Endodermal cell (in vitro differentiated cells): ENCODE measurements around the gene EVA1C. TPM values are rescaled to one million over a fixed set of nuclear protein-coding genes. Genes with fewer than 3 reads are reported as not detected.

Source experiments
- DNase-seq: peaks from one replicate; pipeline ENCODE4 v3.0.0-alpha.2; 2017
- H3K27ac ChIP-seq: 2 replicates; pipeline ENCODE4 v1.5.1; 2013; ENCODE audit warnings: mild to moderate bottlenecking, low read depth, low read length, moderate library complexity
- H3K27me3 ChIP-seq: 2 replicates; pipeline ENCODE4 v1.6.1; 2013; ENCODE audit warnings: mild to moderate bottlenecking, low read length, moderate library complexity; ENCODE audit not compliant: insufficient read depth, control insufficient read depth, poor library complexity, severe bottlenecking
- H3K36me3 ChIP-seq: 2 replicates; pipeline ENCODE4 v1.7.0; 2013; ENCODE audit warnings: mild to moderate bottlenecking, low read length, moderate library complexity; ENCODE audit not compliant: control insufficient read depth, insufficient read depth
- H3K4me1 ChIP-seq: one replicate; pipeline ENCODE4 v1.7.0; 2013; ENCODE audit warnings: low read length; ENCODE audit not compliant: control insufficient read depth, insufficient read depth
- H3K4me3 ChIP-seq: 2 replicates; pipeline ENCODE4 v1.5.1; 2013; ENCODE audit warnings: mild to moderate bottlenecking, low read length, moderate library complexity
- H3K9ac ChIP-seq: 2 replicates; pipeline ENCODE4 v1.6.1; 2013; ENCODE audit warnings: mild to moderate bottlenecking, low read length, moderate library complexity; ENCODE audit not compliant: poor library complexity, severe bottlenecking; ENCODE audit errors: extremely low read depth
- H3K9me3 ChIP-seq: 2 replicates; pipeline ENCODE4 v1.6.1; 2013; ENCODE audit warnings: mild to moderate bottlenecking, low read length, moderate library complexity; ENCODE audit not compliant: control insufficient read depth
- H3K27ac Mint-ChIP-seq: 2 replicates; pipeline ENCODE4 v1.8.0; 2020; ENCODE audit warnings: mixed read lengths
- H3K27me3 Mint-ChIP-seq: 2 replicates; pipeline ENCODE4 v1.8.0; 2021; ENCODE audit warnings: mild to moderate bottlenecking, mixed read lengths; ENCODE audit not compliant: insufficient read depth
- H3K36me3 Mint-ChIP-seq: 2 replicates; pipeline ENCODE4 v1.8.0; 2020; ENCODE audit warnings: low read depth, mixed read lengths
- H3K4me1 Mint-ChIP-seq: 2 replicates; pipeline ENCODE4 v1.8.0; 2020; ENCODE audit warnings: mixed read lengths
- H3K4me3 Mint-ChIP-seq: 2 replicates; pipeline ENCODE4 v1.8.0; 2020; ENCODE audit warnings: mild to moderate bottlenecking, moderate library complexity, mixed read lengths
- H3K9me3 Mint-ChIP-seq: 2 replicates; pipeline ENCODE4 v1.8.0; 2020; ENCODE audit warnings: mild to moderate bottlenecking, mixed read lengths
- WGBS, 2 experiments: methylation state at CpG; one replicate each; pipeline versions ENCODE4 v1.1.5 to v1.1.7; 2013; ENCODE audit warnings: missing lambda C conversion rate in 2 of 2, mixed read lengths in 1 of 2; ENCODE audit not compliant: insufficient coverage in 1 of 2, insufficient read length in 1 of 2; 5-methylcytosine and 5-hydroxymethylcytosine counted together
- total RNA-seq, 2 donors: library from RNA; stranded (reverse); fragmentation: NEBNext Ultra II Directional in 1 of 2; extraction: Animal tissue kit (Norgen Biotek cat#: 25700) in 1 of 2; gene quantifications; 2 replicates in 1 of 2; 3 replicates in 1 of 2; pipeline ENCODE4 v1.2.1, GENCODE V29; 2021
- TF ChIP-seq, protein P1 (sequence below): fragments of 200-600 bp; sonication (generic); conservative IDR thresholded peaks from 2 replicates; pipeline ENCODE4 v1.5.0; 2021; ENCODE audit warnings: antibody characterized with exemption, mild to moderate bottlenecking

EVA1C gene
- total RNA-seq, 2 donors from 2014 or later, result 0.68 TPM; not detected in 1

DNA sequence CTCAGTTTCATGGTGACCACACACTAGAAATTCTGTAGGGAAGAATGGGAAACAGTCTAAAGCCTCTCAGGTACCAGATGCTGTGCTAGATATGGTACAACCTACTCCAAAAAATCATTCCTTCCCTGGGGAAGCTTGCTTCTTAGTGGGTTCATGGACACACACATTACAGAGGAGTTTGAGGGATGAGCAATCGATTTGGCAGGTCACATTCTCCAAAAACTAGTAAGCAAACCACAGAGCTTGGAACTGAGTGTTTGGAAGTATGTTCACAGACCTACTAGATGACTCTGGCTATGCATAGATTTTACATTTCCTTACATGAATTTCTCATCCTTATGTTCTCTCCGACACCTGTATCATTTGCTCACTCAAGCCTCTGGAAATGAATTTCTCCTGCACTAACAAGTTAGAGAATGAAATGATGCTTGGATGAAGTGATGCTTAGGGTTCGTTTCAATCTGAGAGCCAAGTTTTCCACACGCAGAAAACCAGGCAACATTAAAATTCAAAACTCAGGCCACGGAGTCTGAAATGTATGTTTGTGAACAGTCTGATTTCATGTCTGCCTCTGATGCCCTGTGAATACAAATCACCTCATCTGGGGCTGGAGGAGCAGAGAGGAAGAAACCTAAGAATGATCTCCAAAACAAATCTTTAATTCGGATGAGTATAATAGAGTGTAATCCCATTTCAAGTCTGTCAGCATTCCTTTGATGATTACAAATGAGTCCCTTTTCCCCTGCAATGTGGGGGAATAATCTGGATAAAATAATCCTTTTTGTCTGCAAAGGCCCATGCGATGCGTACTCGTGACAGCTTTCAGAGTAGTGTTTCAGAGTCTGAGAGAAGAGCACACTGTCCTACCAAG lies 11.0 kb downstream of the EVA1C start:
- TF ChIP-seq, protein P1, sequence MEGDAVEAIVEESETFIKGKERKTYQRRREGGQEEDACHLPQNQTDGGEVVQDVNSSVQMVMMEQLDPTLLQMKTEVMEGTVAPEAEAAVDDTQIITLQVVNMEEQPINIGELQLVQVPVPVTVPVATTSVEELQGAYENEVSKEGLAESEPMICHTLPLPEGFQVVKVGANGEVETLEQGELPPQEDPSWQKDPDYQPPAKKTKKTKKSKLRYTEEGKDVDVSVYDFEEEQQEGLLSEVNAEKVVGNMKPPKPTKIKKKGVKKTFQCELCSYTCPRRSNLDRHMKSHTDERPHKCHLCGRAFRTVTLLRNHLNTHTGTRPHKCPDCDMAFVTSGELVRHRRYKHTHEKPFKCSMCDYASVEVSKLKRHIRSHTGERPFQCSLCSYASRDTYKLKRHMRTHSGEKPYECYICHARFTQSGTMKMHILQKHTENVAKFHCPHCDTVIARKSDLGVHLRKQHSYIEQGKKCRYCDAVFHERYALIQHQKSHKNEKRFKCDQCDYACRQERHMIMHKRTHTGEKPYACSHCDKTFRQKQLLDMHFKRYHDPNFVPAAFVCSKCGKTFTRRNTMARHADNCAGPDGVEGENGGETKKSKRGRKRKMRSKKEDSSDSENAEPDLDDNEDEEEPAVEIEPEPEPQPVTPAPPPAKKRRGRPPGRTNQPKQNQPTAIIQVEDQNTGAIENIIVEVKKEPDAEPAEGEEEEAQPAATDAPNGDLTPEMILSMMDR, result no peak
- peaks cover 11% of the 10 kb centered on the region for H3K9me3 ChIP-seq
- H3K4me1 ChIP-seq, result no peaks in the 10 kb centered on the region
- no peaks in the 10 kb centered on the region for H3K27me3 ChIP-seq
- 85 to 90% methylated on average over 7 to 9 of the region's 9 CpGs for WGBS, 2 experiments
- Mint-ChIP-seq H3K27ac (no peak overlapping the region), H3K27me3 (peaks cover 16% of the 10 kb centered on the region), H3K9me3 (peaks cover 11% of the 10 kb centered on the region), H3K4me3 (no peak overlapping the region), H3K36me3 (no peaks in the 10 kb centered on the region), H3K4me1 (no peaks in the 10 kb centered on the region)
- H3K27ac ChIP-seq, result no peak overlapping the region
- H3K9ac ChIP-seq, result no peak overlapping the region
- no peak overlapping the region for H3K4me3 ChIP-seq
- no peak for DNase-seq
- H3K36me3 ChIP-seq, result no peaks in the 10 kb centered on the region

GRCh38 chr21:32424191-32424535 lies 11.7 kb downstream of the EVA1C start:
- Mint-ChIP-seq H3K27me3 (peaks cover 16% of the 10 kb centered on the region), H3K4me1 (no peaks in the 10 kb centered on the region), H3K9me3 (peaks cover 11% of the 10 kb centered on the region), H3K36me3 (no peaks in the 10 kb centered on the region), H3K27ac (no peak overlapping the region), H3K4me3 (no peak overlapping the region)
- TF ChIP-seq, protein P1, result no peak
- Histone ChIP-seq H3K4me1 (no peaks in the 10 kb centered on the region), H3K9ac (no peak overlapping the region), H3K9me3 (peaks cover 11% of the 10 kb centered on the region), H3K4me3 (no peak overlapping the region), H3K36me3 (no peaks in the 10 kb centered on the region), H3K27ac (no peak overlapping the region), H3K27me3 (no peaks in the 10 kb centered on the region)
- WGBS, 2 experiments, result 87% methylated on average over 2 of the region's 2 CpGs; no CpG with 5 or more reads in 1 of the 2 experiments
- no peak for DNase-seq

GRCh38 chr21:32424674-32425073 lies 12.2 kb downstream of the EVA1C start:
- Histone ChIP-seq H3K36me3 (no peaks in the 10 kb centered on the region), H3K4me3 (no peak overlapping the region), H3K27ac (no peak overlapping the region), H3K9me3 (peaks cover 11% of the 10 kb centered on the region), H3K27me3 (no peaks in the 10 kb centered on the region), H3K4me1 (no peaks in the 10 kb centered on the region), H3K9ac (no peak overlapping the region)
- TF ChIP-seq, protein P1, result no peak
- Mint-ChIP-seq H3K4me1 (no peaks in the 10 kb centered on the region), H3K9me3 (peaks cover 11% of the 10 kb centered on the region), H3K27ac (no peak overlapping the region), H3K36me3 (no peaks in the 10 kb centered on the region), H3K4me3 (no peak overlapping the region), H3K27me3 (peaks cover 16% of the 10 kb centered on the region)
- no peak for DNase-seq
- WGBS, 2 experiments, result 89 to 94% methylated on average over 2 to 5 of the region's 5 CpGs
